PC-9 (cell line): ENCODE measurements around the gene COX10. TPM values are rescaled to one million over a fixed set of nuclear protein-coding genes. Genes with fewer than 3 reads are reported as not detected.

Experiments
- BruUV-seq: library from RNA; stranded (reverse); fragments of 400-500 nt; replicated peaks from 2 replicates; lab custom pipeline; 2021; lab: Mats Ljungman, UMichigan
- CTCF ChIA-PET: fragments of 300-600 bp; sonication (Branson Sonifier 250); formaldehyde crosslinking; loops from one replicate; lab custom pipeline; 2022; ENCODE audit warnings: antibody characterized with exemption; lab: Charles Lee
- POLR2A ChIA-PET: fragments of 300-600 bp; sonication (Branson Sonifier 250); formaldehyde crosslinking; loops from one replicate; lab custom pipeline; 2022; ENCODE audit warnings: antibody characterized with exemption; ENCODE audit not compliant: unreplicated experiment; lab: Charles Lee
- DNase-seq, 2 experiments: peaks; one replicate each; pipeline versions ENCODE4 v3.0.0 to v3.0.0-alpha.2; 2015 to 2022; ENCODE audit warnings: mixed read lengths in 1 of 2
- H2AFZ ChIP-seq: fragments of 200-600 bp; sonication (generic); 2 replicates; pipeline ENCODE4 v1.8.1; 2017; ENCODE audit warnings: antibody characterized with exemption
- H3F3A ChIP-seq: fragments of 200-600 bp; sonication (generic); 2 replicates; pipeline ENCODE4 v1.8.1; 2017; ENCODE audit warnings: antibody characterized with exemption, mild to moderate bottlenecking, low read depth; ENCODE audit not compliant: insufficient read depth
- H3K27ac ChIP-seq: fragments of 200-600 bp; sonication (generic); 2 replicates; pipeline ENCODE4 v1.6.1; 2016; ENCODE audit warnings: mixed run types
- H3K27me3 ChIP-seq: fragments of 200-600 bp; sonication (generic); 2 replicates; pipeline ENCODE4 v1.6.1; 2016; ENCODE audit warnings: low read depth, mixed run types; ENCODE audit not compliant: insufficient read depth
- H3K36me3 ChIP-seq: fragments of 200-600 bp; sonication (generic); 2 replicates; pipeline ENCODE4 v1.6.1; 2016; ENCODE audit warnings: low read depth, mixed run types
- H3K4me1 ChIP-seq: fragments of 200-600 bp; sonication (generic); replicated peaks from 2 replicates; pipeline ENCODE4 v1.6.1; 2016; ENCODE audit warnings: mixed run types; ENCODE audit not compliant: insufficient read depth
- H3K4me2 ChIP-seq: fragments of 200-600 bp; sonication (generic); 2 replicates; pipeline ENCODE4 v1.6.1; 2017; ENCODE audit warnings: mixed run types
- H3K4me3 ChIP-seq: fragments of 200-600 bp; sonication (generic); 2 replicates; pipeline ENCODE4 v1.6.1; 2016; ENCODE audit warnings: mixed run types
- H3K79me2 ChIP-seq: fragments of 200-600 bp; sonication (generic); 2 replicates; pipeline ENCODE4 v1.6.1; 2017; ENCODE audit warnings: low read depth, mixed run types
- H3K9me2 ChIP-seq: fragments of 200-600 bp; sonication (generic); 2 replicates; pipeline ENCODE4 v1.8.1; 2017; ENCODE audit warnings: mild to moderate bottlenecking; ENCODE audit not compliant: insufficient read depth
- H3K9me3 ChIP-seq: fragments of 200-600 bp; sonication (generic); 2 replicates; pipeline ENCODE4 v1.8.1; 2016; ENCODE audit warnings: low read depth; ENCODE audit not compliant: insufficient read depth
- H4K20me1 ChIP-seq: fragments of 200-600 bp; sonication (generic); 2 replicates; pipeline ENCODE4 v1.8.1; 2017; ENCODE audit not compliant: insufficient read depth
- EZH2 ChIP-seq: fragments of 200-600 bp; sonication (generic); IDR thresholded peaks from 2 replicates; pipeline ENCODE4 v1.8.0; 2017; ENCODE audit warnings: antibody characterized with exemption, low read depth
- intact Hi-C: fragments of 100-400 bp; cut with micrococcal nuclease; formaldehyde crosslinking; loops from one replicate; pipeline ENCODE4 v1.10.0; 2022; ENCODE audit not compliant: unreplicated experiment
- total RNA-seq: library from RNA; stranded (reverse); gene quantifications from 2 replicates; pipeline ENCODE4 v1.2.3, GENCODE V29; 2021
- TF ChIP-seq, protein P1 (sequence below): fragments of 200-600 bp; sonication (generic); conservative IDR thresholded peaks from 2 replicates; pipeline ENCODE4 v1.6.1; 2017; ENCODE audit warnings: mixed run types, antibody characterized with exemption, mild to moderate bottlenecking, moderate library complexity

Gene COX10
- total RNA-seq, 1 experiment from 2014 or later, result 22.6 TPM

DNA sequence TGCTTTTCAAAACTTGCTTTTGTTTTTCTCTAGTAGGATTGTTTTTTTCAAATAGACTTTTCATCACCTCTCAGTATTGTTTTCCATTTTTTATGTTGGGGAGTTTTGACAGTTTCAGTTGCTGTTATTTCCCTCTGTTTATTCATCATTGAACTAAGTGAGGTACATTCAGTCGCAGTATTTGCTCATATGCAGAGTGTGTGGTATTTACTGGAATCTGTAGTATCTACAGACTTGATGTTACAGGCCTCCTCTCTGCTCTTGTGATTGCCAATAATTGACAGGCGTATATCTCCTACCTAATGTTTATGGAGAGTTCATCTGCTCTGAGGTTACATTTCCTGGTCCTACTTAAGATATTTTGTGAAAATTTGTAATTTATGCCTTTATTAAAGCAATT lies 49.6 kb downstream of the COX10 start:
- no peak overlapping the region for H3K4me3 ChIP-seq
- DNase-seq, result no peak
- no peak overlapping the region for H3K27ac ChIP-seq
- H3F3A ChIP-seq, result no peaks in the 10 kb centered on the region
- no peak overlapping the region for H2AFZ ChIP-seq
- ChIA-PET CTCF (no interaction called here), POLR2A (no interaction called here)
- H3K4me2 ChIP-seq, result no peak overlapping the region
- intact Hi-C loops, result no loop called here
- no peaks in the 10 kb centered on the region for H3K79me2 ChIP-seq
- H3K27me3 ChIP-seq, result no peaks in the 10 kb centered on the region
- no peaks in the 10 kb centered on the region for H3K9me3 ChIP-seq
- H3K4me1 ChIP-seq, result no peaks in the 10 kb centered on the region
- no peaks in the 10 kb centered on the region for H3K9me2 ChIP-seq
- no TSS peak for BruUV-seq
- H3K36me3 ChIP-seq, result no peaks in the 10 kb centered on the region
- H4K20me1 ChIP-seq, result no peaks in the 10 kb centered on the region
- TF ChIP-seq EZH2, result no peak
- TF ChIP-seq, protein P1, sequence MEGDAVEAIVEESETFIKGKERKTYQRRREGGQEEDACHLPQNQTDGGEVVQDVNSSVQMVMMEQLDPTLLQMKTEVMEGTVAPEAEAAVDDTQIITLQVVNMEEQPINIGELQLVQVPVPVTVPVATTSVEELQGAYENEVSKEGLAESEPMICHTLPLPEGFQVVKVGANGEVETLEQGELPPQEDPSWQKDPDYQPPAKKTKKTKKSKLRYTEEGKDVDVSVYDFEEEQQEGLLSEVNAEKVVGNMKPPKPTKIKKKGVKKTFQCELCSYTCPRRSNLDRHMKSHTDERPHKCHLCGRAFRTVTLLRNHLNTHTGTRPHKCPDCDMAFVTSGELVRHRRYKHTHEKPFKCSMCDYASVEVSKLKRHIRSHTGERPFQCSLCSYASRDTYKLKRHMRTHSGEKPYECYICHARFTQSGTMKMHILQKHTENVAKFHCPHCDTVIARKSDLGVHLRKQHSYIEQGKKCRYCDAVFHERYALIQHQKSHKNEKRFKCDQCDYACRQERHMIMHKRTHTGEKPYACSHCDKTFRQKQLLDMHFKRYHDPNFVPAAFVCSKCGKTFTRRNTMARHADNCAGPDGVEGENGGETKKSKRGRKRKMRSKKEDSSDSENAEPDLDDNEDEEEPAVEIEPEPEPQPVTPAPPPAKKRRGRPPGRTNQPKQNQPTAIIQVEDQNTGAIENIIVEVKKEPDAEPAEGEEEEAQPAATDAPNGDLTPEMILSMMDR, result no peak

DNA sequence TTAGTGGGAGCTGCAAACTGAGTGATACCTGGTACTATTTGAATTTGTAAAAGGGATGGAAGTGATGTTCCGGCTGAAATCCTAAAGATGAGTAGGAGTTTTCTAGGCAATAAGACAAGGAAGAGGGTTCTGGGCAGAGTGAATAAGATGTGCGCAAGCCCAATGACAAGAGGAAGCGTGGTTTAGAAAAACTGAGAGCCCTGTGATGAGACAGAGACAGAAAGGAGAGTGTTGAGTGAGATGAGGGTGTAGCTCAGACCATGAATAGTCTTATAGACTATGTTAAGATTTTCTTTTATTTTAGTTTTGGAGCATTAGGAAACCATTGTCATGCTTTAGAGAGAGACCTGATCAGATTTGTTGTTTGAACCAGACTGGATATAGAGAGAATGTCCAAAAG lies 50.2 kb downstream of the COX10 start:
- ChIA-PET CTCF (no interaction called here), POLR2A (no interaction called here)
- DNase-seq, result no peak
- Histone ChIP-seq H3K36me3 (no peaks in the 10 kb centered on the region), H3K4me1 (no peaks in the 10 kb centered on the region), H2AFZ (no peak overlapping the region), H4K20me1 (no peaks in the 10 kb centered on the region), H3K9me3 (no peaks in the 10 kb centered on the region), H3K79me2 (no peaks in the 10 kb centered on the region), H3F3A (no peaks in the 10 kb centered on the region), H3K9me2 (no peaks in the 10 kb centered on the region), H3K27ac (no peak overlapping the region), H3K27me3 (no peaks in the 10 kb centered on the region), H3K4me3 (no peak overlapping the region), H3K4me2 (no peak overlapping the region)
- TF ChIP-seq, protein P1, result no peak
- TF ChIP-seq EZH2, result no peak
- intact Hi-C loops, result no loop called here
- BruUV-seq, result no TSS peak

DNA sequence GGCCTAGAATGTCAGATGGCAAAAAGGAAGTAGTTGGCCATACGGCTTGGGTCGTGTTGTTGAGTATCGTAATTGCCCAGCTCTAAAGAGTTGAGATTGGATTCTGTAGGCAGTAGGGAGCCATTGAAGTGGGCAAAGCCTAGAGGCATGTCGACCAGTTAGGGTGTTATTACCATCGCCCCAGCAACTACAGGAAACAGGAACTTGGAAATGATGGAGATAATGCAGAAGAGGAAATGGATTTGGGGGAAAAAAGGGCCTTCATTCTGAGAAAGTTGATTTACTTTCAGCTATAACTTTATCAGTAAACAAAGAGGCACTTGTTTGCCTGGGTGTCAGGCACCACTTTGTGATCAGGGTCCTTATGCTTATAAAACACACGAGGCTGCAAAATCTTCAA lies 52.6 kb downstream of the COX10 start:
- Histone ChIP-seq H3K4me2 (no peak overlapping the region), H3K9me2 (no peaks in the 10 kb centered on the region), H3K27me3 (no peaks in the 10 kb centered on the region), H3K79me2 (no peaks in the 10 kb centered on the region), H2AFZ (no peak overlapping the region), H3K36me3 (no peaks in the 10 kb centered on the region), H3K27ac (no peak overlapping the region), H3K9me3 (no peaks in the 10 kb centered on the region), H3K4me3 (no peak overlapping the region), H3K4me1 (no peaks in the 10 kb centered on the region), H4K20me1 (no peaks in the 10 kb centered on the region; the same call in 1 of the 2 replicates), H3F3A (no peaks in the 10 kb centered on the region)
- ChIA-PET POLR2A (no interaction called here), CTCF (no interaction called here)
- no TSS peak for BruUV-seq
- DNase-seq, result no peak
- TF ChIP-seq, protein P1, result no peak
- TF ChIP-seq EZH2, result no peak
- intact Hi-C loops, result no loop called here
